Endothelial cell (in vitro differentiated cells): Measurements from ENCODE around the gene MGAT5. TPM values are rescaled to one million over a fixed set of nuclear protein-coding genes. Genes with fewer than 3 reads are reported as not detected.

Experiments used
- DNase-seq: peaks from one replicate; pipeline ENCODE4 v3.0.0; 2021; ENCODE audit warnings: low spot score
- H3K27ac Mint-ChIP-seq: one replicate; pipeline ENCODE4 v1.8.0; 2021; ENCODE audit warnings: mixed read lengths, inconsistent platforms; ENCODE audit not compliant: unreplicated experiment
- H3K27me3 Mint-ChIP-seq: one replicate; pipeline ENCODE4 v1.8.0; 2021; ENCODE audit warnings: mild to moderate bottlenecking, moderate library complexity, mixed read lengths, inconsistent platforms; ENCODE audit not compliant: unreplicated experiment
- H3K36me3 Mint-ChIP-seq: one replicate; pipeline ENCODE4 v1.8.0; 2021; ENCODE audit warnings: mild to moderate bottlenecking, low read depth, mixed read lengths, inconsistent platforms; ENCODE audit not compliant: unreplicated experiment
- H3K4me1 Mint-ChIP-seq: one replicate; pipeline ENCODE4 v1.8.0; 2021; ENCODE audit warnings: mild to moderate bottlenecking, mixed read lengths, inconsistent platforms; ENCODE audit not compliant: unreplicated experiment
- H3K4me3 Mint-ChIP-seq: one replicate; pipeline ENCODE4 v1.8.0; 2021; ENCODE audit warnings: mild to moderate bottlenecking, mixed read lengths, inconsistent platforms; ENCODE audit not compliant: unreplicated experiment
- H3K9me3 Mint-ChIP-seq: one replicate; pipeline ENCODE4 v1.8.0; 2021; ENCODE audit warnings: mixed read lengths, inconsistent platforms; ENCODE audit not compliant: unreplicated experiment
- CTCF ChIP-seq: fragments of 200-600 bp; sonication (generic); IDR thresholded peaks from one replicate; pipeline ENCODE4 v1.5.0; 2021; ENCODE audit warnings: antibody characterized with exemption; ENCODE audit not compliant: unreplicated experiment
- total RNA-seq: library from RNA; stranded (reverse); fragmentation: NEBNext Ultra II Directional; extraction: Animal tissue kit (Norgen Biotek cat#: 25700); gene quantifications from one replicate; pipeline ENCODE4 v1.2.1, GENCODE V29; 2021; ENCODE audit not compliant: unreplicated experiment

The MGAT5 gene
- total RNA-seq, 1 donor from 2014 or later, result 124 TPM

GRCh38 chr2:134396493-134396892 lies 142.6 kb downstream of the MGAT5 start:
- peaks cover 11% of the 10 kb centered on the region for H3K36me3 Mint-ChIP-seq
- H3K9me3 Mint-ChIP-seq, result no peaks in the 10 kb centered on the region
- no peak for TF ChIP-seq CTCF
- no peak for DNase-seq
- no peak overlapping the region for H3K4me3 Mint-ChIP-seq
- peaks cover 14% of the 10 kb centered on the region for H3K4me1 Mint-ChIP-seq
- peaks cover 2% of the 10 kb centered on the region for H3K27me3 Mint-ChIP-seq
- no peak overlapping the region for H3K27ac Mint-ChIP-seq

GRCh38 chr2:134397146-134397896 lies 143.4 kb downstream of the MGAT5 start:
- no peaks in the 10 kb centered on the region for H3K9me3 Mint-ChIP-seq
- no peak overlapping the region for H3K4me3 Mint-ChIP-seq
- peaks cover 2% of the 10 kb centered on the region for H3K27me3 Mint-ChIP-seq
- H3K27ac Mint-ChIP-seq, result no peak overlapping the region
- peaks cover 11% of the 10 kb centered on the region for H3K36me3 Mint-ChIP-seq
- H3K4me1 Mint-ChIP-seq, result peaks cover 14% of the 10 kb centered on the region
- DNase-seq, result no peak
- no peak for TF ChIP-seq CTCF

- Mint-ChIP-seq H3K9me3 (no peaks in the 10 kb centered on the region), H3K27me3 (peaks cover 2% of the 10 kb centered on the region), H3K4me1 (peaks cover 14% of the 10 kb centered on the region), H3K4me3 (no peak overlapping the region), H3K36me3 (peaks cover 12% of the 10 kb centered on the region), H3K27ac (no peak overlapping the region)
- DNase-seq, result no peak
- no peak for TF ChIP-seq CTCF
Observed at GRCh38 chr2:134398300-134398699, 144.4 kb downstream of the MGAT5 start.

GRCh38 chr2:134399096-134399495 lies 145.2 kb downstream of the MGAT5 start:
- Mint-ChIP-seq H3K4me1 (peaks cover 14% of the 10 kb centered on the region), H3K27me3 (peaks cover 2% of the 10 kb centered on the region), H3K9me3 (no peaks in the 10 kb centered on the region), H3K27ac (no peak overlapping the region), H3K4me3 (no peak overlapping the region), H3K36me3 (peaks cover 16% of the 10 kb centered on the region)
- no peak for TF ChIP-seq CTCF
- DNase-seq, result no peak

DNA sequence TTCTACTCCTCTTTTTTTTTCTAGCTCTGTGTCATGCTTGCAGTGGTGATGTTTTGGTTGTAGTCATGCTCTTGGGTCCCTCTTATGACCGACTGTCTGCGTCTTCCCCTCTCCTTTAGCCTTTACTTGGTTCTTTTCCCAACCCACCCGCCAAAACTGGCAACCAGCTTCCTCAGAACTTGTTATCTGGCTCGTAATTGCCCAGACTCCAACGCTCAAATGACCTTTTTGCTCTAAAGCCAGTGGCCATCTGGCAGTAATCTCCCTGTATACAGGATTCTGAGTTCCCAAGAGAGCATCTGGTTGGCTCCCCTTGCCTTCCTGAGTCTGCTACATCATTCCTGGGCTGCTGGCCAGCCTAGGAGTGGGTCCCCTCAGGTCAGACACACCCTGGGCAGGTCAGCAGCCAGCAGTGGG lies 147.2 kb downstream of the MGAT5 start:
- no peaks in the 10 kb centered on the region for H3K9me3 Mint-ChIP-seq
- peaks cover 14% of the 10 kb centered on the region for H3K4me1 Mint-ChIP-seq
- no peak for TF ChIP-seq CTCF
- H3K27me3 Mint-ChIP-seq, result peaks cover 2% of the 10 kb centered on the region
- peaks cover 14% of the 10 kb centered on the region for H3K36me3 Mint-ChIP-seq
- H3K4me3 Mint-ChIP-seq, result no peak overlapping the region
- DNase-seq, result no peak
- H3K27ac Mint-ChIP-seq, result no peak overlapping the region
